HEK293 (cell line): ENCODE data around the gene PDCL3.

ENCODE experiments used
- CTCF ChIA-PET: fragments of 350-600 bp; formaldehyde crosslinking; extraction: SDS; loops from one replicate; lab custom pipeline; 2021; ENCODE audit warnings: antibody characterized with exemption; lab: Yijun Ruan, JAX
- POLR2A ChIA-PET: fragments of 300-600 bp; formaldehyde crosslinking; extraction: SDS; loops from one replicate; lab custom pipeline; 2020; ENCODE audit warnings: antibody characterized with exemption, inconsistent platforms; lab: Yijun Ruan, JAX
- H3K27ac ChIP-seq: fragments of 200-500 bp; sonication (Bioruptor generic); 2 replicates; pipeline ENCODE4 v1.5.1; 2014; ENCODE audit warnings: low read depth, low read length, control low read depth, inconsistent platforms; ENCODE audit errors: extremely low read depth
- H3K36me3 ChIP-seq, 2 experiments: fragments of 200-500 bp in 1 of 2; sonication (Bioruptor generic) in 1 of 2; 1 replicate in 1 of 2; 2 replicates in 1 of 2; pipeline ENCODE4 v1.5.1; 2014 to 2017; ENCODE audit warnings: inconsistent platforms in 2 of 2, low read length in 2 of 2; ENCODE audit not compliant: control insufficient read depth in 2 of 2, insufficient read depth in 1 of 2
- H3K4me1 ChIP-seq: fragments of 200-500 bp; sonication (Bioruptor generic); 2 replicates; pipeline ENCODE4 v1.5.1; 2014; ENCODE audit warnings: mild to moderate bottlenecking, low read length, inconsistent platforms; ENCODE audit not compliant: control insufficient read depth, insufficient read depth
- H3K4me3 ChIP-seq: 2 replicates; pipeline ENCODE4 v1.5.1; 2011; ENCODE audit warnings: low read depth, mild to moderate bottlenecking, control low read depth, low read length, moderate library complexity
- H3K9me3 ChIP-seq: fragments of 200-500 bp; sonication (Bioruptor generic); 2 replicates; pipeline ENCODE4 v1.5.1; 2014; ENCODE audit warnings: low read depth, low read length, inconsistent platforms; ENCODE audit not compliant: control insufficient read depth, insufficient read depth
- HIC1 ChIP-seq: fragments of 450-650 bp; formaldehyde crosslinking; IDR thresholded peaks from 2 replicates; pipeline ENCODE4 v1.5.1; 2016; ENCODE audit warnings: missing biosample characterization, missing genetic modification characterization
- KLF7 ChIP-seq: fragments of 450-650 bp; formaldehyde crosslinking; IDR thresholded peaks from 2 replicates; pipeline ENCODE4 v1.5.1; 2016; ENCODE audit warnings: missing biosample characterization, missing genetic modification characterization, borderline replicate concordance
- PATZ1 ChIP-seq: fragments of 450-650 bp; formaldehyde crosslinking; IDR thresholded peaks from 2 replicates; pipeline ENCODE4 v1.5.1; 2016; ENCODE audit warnings: missing biosample characterization, missing genetic modification characterization
- TSHZ1 ChIP-seq: fragments of 450-650 bp; formaldehyde crosslinking; IDR thresholded peaks from 2 replicates; pipeline ENCODE4 v1.5.1; 2016; ENCODE audit warnings: missing biosample characterization, missing genetic modification characterization, borderline replicate concordance
- WT1 ChIP-seq: fragments of 450-650 bp; formaldehyde crosslinking; IDR thresholded peaks from 2 replicates; pipeline ENCODE4 v1.5.1; 2016; ENCODE audit warnings: missing biosample characterization, missing genetic modification characterization
- ZBTB1 ChIP-seq: fragments of 450-650 bp; formaldehyde crosslinking; IDR thresholded peaks from 2 replicates; pipeline ENCODE4 v1.5.1; 2016; ENCODE audit warnings: missing biosample characterization, missing genetic modification characterization
- ZBTB44 ChIP-seq: fragments of 450-650 bp; IDR thresholded peaks from 2 replicates; pipeline ENCODE4 v1.5.1; 2018; ENCODE audit warnings: missing biosample characterization, mild to moderate bottlenecking, missing genetic modification characterization
- ZBTB49 ChIP-seq: fragments of 450-650 bp; formaldehyde crosslinking; IDR thresholded peaks from 2 replicates; pipeline ENCODE4 v1.5.1; 2016; ENCODE audit warnings: missing biosample characterization, missing genetic modification characterization, low read depth
- ZFP69B ChIP-seq: fragments of 450-650 bp; formaldehyde crosslinking; IDR thresholded peaks from 2 replicates; pipeline ENCODE4 v1.5.1; 2016; ENCODE audit warnings: missing biosample characterization, missing genetic modification characterization
- ZNF114 ChIP-seq: fragments of 450-650 bp; formaldehyde crosslinking; IDR thresholded peaks from 2 replicates; pipeline ENCODE4 v1.5.0; 2017; ENCODE audit warnings: missing biosample characterization, missing genetic modification characterization
- ZNF16 ChIP-seq: fragments of 450-650 bp; formaldehyde crosslinking; IDR thresholded peaks from 2 replicates; pipeline ENCODE4 v1.5.1; 2016; ENCODE audit warnings: low read depth, missing biosample characterization, missing genetic modification characterization
- ZNF266 ChIP-seq: fragments of 450-650 bp; formaldehyde crosslinking; IDR thresholded peaks from 2 replicates; pipeline ENCODE4 v1.5.1; 2016; ENCODE audit warnings: missing biosample characterization, missing genetic modification characterization, low read depth
- ZNF433 ChIP-seq: fragments of 450-650 bp; formaldehyde crosslinking; IDR thresholded peaks from 2 replicates; pipeline ENCODE4 v1.5.1; 2016; ENCODE audit warnings: missing biosample characterization, missing genetic modification characterization, low read depth
- ZNF530 ChIP-seq: fragments of 450-650 bp; formaldehyde crosslinking; IDR thresholded peaks from 2 replicates; pipeline ENCODE4 v1.5.1; 2016; ENCODE audit warnings: low read depth, missing biosample characterization, missing genetic modification characterization
- ZNF544 ChIP-seq: fragments of 450-650 bp; formaldehyde crosslinking; IDR thresholded peaks from 2 replicates; pipeline ENCODE4 v1.5.0; 2017; ENCODE audit warnings: missing biosample characterization, missing genetic modification characterization
- ZNF600 ChIP-seq: fragments of 450-650 bp; formaldehyde crosslinking; IDR thresholded peaks from 2 replicates; pipeline ENCODE4 v1.5.1; 2016; ENCODE audit warnings: missing biosample characterization, missing genetic modification characterization
- ZNF610 ChIP-seq: fragments of 450-650 bp; formaldehyde crosslinking; IDR thresholded peaks from 2 replicates; pipeline ENCODE4 v1.5.1; 2016; ENCODE audit warnings: missing biosample characterization, missing genetic modification characterization, borderline replicate concordance
- ZNF747 ChIP-seq: fragments of 450-650 bp; formaldehyde crosslinking; IDR thresholded peaks from 2 replicates; pipeline ENCODE4 v1.5.1; 2016; ENCODE audit warnings: missing biosample characterization, missing genetic modification characterization

Gene PDCL3

GRCh38 chr2:100529900-100530299 lies 32.9 kb upstream of the PDCL3 start:
- Histone ChIP-seq H3K4me3 (no peak overlapping the region), H3K27ac (no peak overlapping the region), H3K9me3 (no peaks in the 10 kb centered on the region), H3K36me3 (no peaks in the 10 kb centered on the region), H3K4me1 (no peaks in the 10 kb centered on the region)
- POLR2A ChIA-PET = no interaction called here
- TF ChIP-seq ZNF610 (tag by site-specific recombination) = no peak
- TF ChIP-seq ZBTB49 = no peak
- no peak for TF ChIP-seq ZNF16
- no peak for TF ChIP-seq ZFP69B (tag by site-specific recombination)
- no peak for TF ChIP-seq ZNF544 (tag by site-specific recombination)
- no peak for TF ChIP-seq ZNF114 (tag by site-specific recombination)
- no peak for TF ChIP-seq ZNF266
- TF ChIP-seq ZNF600 (tag by site-specific recombination) = no peak
- TF ChIP-seq ZNF747 (tag by site-specific recombination) = no peak
- no peak for TF ChIP-seq ZNF530 (tag by site-specific recombination)
- TF ChIP-seq ZNF433 (tag by site-specific recombination) = no peak
- no peak for TF ChIP-seq TSHZ1 (tag by site-specific recombination)
- TF ChIP-seq ZBTB1 (tag by site-specific recombination) = no peak
- TF ChIP-seq WT1 (tag by site-specific recombination) = no peak
- TF ChIP-seq KLF7 (tag by site-specific recombination) = no peak
- TF ChIP-seq PATZ1 = no peak
- no peak for TF ChIP-seq ZBTB44
- TF ChIP-seq HIC1 (tag by site-specific recombination) = no peak
- CTCF ChIA-PET = interaction anchor here (0.7 kb wide), 1 partner anchor 84 kb away, joined by 7 read pairs; no protein-coding TSS in a partner anchor
